NCI-H1048 (cell line): Measurements from ENCODE around the gene UTF1.

Experiments
- DNase-seq: peaks from one replicate; lab custom pipeline; 2025; lab: John Stamatoyannopoulos, UW

The UTF1 gene

GRCh38 chr10:133230044-133230361, at the start of gene UTF1:
TSS of gene UTF1 (plus strand) at chr10:133230217. CDS start at chr10:133230289, 72 bp downstream.
- no peak for DNase-seq

DNA sequence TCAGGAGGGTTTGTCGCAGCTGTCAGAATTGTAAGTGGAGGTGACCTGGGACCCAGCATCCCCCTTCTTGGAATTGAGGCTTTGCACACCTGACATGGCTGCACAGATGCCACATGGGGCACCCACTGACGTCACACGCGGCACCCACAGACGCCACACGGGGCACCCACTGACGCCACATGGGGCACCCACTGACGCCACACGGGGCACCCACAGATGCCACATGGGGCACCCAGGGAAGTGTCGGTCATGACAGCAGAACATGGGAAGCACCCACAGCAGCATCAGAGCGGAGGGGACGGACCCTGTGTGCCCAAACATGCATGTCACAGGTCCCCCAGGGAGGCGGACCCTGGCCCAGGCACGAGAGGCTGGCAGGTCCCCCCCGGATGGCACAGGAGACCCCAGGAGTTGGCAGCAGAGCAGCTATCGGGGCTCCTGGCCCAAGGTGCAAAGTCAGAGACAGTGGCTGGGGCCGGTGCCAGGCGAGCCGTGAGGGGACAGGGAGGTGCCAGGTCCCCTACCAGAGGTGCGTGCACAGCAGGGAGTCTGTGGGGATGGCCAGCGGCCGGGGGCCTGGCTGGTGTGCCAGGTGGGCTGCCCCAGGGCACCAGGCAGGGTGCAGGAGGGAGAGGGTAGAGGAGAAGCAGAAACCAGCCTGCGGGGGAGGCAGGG, 48.9 kb upstream of the UTF1 start:
- no peak for DNase-seq

DNA sequence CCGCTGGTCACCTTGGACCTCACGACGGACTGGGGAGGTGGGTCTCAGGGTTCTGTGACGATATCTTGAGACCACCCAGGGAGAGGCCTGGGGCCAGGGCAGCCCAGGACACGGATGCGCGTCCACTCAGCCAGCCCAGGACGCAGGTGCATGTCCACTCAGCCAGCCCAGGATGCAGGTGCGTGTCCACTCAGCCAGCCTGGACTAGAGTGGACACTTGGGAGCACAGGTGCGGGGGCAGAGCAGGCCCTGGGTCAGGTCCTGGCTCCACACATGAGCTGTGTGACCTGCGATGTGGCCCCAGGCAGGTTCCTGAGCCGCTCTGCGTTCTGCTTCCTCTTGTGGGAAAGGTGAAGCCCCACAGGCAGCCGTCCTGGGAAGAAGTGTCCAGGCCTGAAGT, 47.8 kb upstream of the UTF1 start:
- no peak for DNase-seq

DNA sequence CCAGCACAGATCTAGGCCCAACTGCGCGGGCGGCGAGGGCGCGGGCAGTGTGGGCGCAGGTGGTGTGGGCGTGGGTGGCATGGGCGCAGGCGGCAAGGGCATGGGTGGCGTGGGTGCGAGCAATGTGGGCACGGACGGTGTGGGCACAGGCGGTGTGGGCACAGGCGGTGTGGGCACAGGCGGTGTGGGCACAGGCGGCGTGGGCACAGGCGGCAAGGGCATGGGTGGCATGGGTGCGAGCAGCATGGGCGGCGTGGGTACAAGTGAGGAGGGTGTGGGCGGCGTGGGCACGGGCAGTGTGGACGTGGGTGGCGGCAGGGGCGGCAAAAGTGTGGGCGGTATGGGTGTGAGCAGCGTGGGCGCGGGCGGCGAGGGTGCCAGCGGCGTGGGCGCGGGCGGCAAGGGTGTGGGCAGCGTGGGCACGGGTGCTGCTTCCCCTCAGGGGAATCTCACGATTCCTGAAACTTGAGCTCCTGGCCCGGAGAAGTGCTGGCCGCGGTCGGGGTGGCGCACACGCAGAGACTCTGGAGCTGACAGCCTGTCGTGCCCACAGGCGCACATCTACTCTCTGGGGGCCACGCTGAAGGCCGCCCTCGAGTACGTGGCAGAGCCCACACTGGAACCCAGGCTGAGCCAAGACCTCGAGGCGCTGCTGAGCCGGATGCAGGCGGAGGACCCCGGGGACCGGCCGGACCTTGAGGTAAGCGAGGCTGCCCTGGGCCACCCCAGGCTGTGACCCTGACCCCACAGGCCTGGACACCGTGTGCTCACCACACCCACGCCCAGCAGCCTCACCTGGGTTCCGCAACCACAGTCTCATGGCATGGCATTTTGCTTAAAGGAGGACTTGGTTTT, 47.0 kb upstream of the UTF1 start:
- DNase-seq, result no peak

DNA sequence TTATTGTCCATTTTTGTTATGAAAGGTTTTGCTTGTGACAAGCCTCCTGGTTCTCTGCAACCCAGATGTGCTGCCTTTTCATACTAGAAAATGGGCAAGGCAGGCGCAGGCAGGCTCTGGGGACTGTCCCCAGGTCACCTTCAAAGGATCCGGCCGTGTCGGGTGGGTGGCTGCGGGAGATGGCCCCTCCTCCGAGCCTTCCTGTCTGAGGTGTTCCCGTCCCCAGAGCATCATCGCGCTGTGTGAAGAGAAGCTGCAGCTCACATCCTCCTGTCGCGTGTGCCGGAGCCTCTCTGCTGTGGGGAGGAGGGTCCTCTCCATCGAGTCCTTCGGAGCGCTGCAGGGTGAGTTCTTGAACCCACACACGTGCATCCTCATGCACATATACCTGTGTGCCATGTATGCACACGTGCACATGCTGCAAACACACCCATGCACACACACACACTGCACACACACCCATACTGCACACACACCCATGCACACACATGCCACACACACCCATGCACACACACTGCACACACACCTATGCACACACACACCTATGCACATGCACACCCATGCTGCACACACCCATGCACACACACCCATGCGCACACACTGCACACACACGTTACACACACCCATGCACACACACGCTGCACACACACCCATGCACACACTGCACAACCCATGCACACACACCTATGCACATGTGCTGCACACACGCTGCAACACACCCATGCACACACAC, 46.2 kb upstream of the UTF1 start:
- no peak for DNase-seq

GRCh38 chr10:133184591-133185244, 45.3 kb upstream of the UTF1 start:
- DNase-seq, result no peak

GRCh38 chr10:133185421-133185820, 44.6 kb upstream of the UTF1 start:
- no peak for DNase-seq

DNA sequence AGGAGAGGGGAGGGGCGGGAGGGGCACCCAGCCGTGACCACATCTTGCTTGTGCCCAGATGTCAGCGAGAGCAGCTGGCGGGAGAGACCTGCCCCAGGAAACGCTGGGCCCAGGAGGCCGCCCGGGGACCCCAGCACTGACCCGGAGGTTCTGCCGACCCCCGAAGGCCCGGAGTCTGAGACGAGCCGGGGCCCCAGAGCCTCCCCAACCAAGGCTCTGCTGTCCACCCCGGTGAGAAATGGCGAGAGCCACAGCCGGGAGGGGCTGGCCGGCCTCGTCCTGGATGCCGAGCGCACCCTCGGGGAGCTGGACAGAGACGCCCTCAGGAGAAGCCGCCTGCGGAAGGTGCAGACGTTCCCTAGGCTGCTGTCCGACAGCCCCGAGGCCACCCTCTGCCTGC, 44.1 kb upstream of the UTF1 start:
- no peak for DNase-seq

GRCh38 chr10:133186416-133187090, 43.5 kb upstream of the UTF1 start:
- no peak for DNase-seq

DNA sequence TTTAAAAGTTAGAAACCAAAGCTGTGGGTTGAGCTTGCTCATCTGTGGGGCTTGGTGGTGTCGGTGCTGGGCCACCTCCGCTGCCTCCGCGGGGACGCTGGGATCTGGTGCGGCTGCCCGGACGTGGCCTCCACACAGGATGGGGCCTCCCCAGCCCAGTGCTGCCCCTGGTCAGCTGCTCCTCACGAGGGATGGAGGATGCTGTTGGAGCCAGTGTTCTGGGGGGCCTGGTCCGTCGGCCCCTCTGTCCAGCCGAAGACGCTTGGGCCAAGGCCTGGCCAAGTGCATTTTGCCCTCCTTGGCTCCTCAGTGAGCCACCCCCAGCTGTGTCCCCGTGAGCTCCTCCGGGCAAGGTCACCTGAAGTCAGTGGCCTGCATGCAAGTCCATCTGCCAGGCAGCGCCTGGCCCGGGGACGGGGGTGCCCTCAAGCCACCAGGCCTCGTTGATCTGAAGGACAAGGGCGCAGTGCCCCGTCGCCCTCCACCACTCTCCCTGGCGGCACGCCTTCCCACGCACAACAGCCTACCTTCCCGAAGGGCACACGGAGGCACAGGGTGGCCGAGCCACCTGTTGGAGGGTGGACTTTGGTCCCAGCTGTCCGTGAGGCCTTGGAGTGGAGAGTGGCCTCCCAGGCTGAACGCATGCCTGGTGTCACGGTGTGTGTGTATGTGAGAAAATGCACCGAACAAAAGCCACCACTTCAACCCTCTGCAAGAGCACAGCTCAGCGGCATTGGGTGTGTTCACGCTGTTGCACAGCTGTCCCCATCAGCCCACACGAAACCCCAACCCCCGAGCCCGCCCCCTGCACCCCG, 42.7 kb upstream of the UTF1 start:
- no peak for DNase-seq

GRCh38 chr10:133187906-133188681, 41.9 kb upstream of the UTF1 start:
- no peak for DNase-seq

GRCh38 chr10:133189256-133189655, 40.8 kb upstream of the UTF1 start:
- no peak for DNase-seq

GRCh38 chr10:133189726-133190125, 40.3 kb upstream of the UTF1 start:
- no peak for DNase-seq

GRCh38 chr10:133190225-133190624, 39.8 kb upstream of the UTF1 start:
- DNase-seq, result no peak

DNA sequence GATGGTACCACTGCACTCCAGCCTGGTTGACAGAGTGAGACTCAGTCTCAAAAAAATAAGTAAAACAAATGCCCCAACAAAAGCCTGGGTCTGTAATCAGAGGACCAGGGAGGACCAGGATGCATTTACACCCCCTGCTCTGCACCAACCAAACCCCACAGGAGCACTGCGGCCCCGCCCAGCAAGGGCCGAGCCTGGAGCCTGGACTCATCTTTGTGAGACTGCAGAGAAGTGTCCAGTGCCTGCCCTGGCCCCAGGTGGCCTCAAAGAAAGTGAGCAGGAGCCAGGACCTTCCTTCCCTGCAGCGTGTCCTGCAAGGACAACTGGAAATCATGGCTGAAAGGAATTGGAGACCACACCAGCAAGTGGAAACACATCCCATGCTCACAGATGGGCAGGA, 38.4 kb upstream of the UTF1 start:
- DNase-seq, result no peak

DNA sequence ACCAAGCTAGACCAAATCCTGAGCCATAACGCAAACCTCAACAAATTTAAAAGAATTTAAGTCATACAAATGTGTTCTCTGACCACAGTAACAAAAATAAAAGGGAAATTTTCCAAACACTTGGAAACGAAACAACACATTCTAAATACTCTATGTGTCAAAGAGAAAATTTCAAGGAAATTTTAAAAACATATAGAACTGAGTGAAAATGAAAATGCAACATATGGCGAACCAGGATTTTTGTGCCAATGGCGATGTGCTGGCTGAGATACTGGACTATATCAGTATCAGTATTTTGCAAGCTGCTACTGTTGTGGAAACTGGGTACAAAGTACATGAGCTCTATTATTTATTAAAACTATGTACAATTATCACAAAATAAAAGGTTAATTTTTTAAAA, 35.9 kb upstream of the UTF1 start:
- DNase-seq, result no peak

GRCh38 chr10:133195096-133195495, 34.9 kb upstream of the UTF1 start:
- DNase-seq, result no peak

- DNase-seq, result no peak
Measured at GRCh38 chr10:133195611-133196010, 34.4 kb upstream of the UTF1 start.

GRCh38 chr10:133196221-133196915, 33.6 kb upstream of the UTF1 start:
- no peak for DNase-seq
